HG03135 (cell line): ENCODE measurements around the gene IGFBP5.

Experiments used
- ATAC-seq: cut with Tn5 transposase; IDR thresholded peaks from one replicate; pipeline ENCODE4 v1.9.1; 2021; ENCODE audit warnings: mild to moderate bottlenecking, moderate library complexity; ENCODE audit not compliant: unreplicated experiment

The IGFBP5 gene

DNA sequence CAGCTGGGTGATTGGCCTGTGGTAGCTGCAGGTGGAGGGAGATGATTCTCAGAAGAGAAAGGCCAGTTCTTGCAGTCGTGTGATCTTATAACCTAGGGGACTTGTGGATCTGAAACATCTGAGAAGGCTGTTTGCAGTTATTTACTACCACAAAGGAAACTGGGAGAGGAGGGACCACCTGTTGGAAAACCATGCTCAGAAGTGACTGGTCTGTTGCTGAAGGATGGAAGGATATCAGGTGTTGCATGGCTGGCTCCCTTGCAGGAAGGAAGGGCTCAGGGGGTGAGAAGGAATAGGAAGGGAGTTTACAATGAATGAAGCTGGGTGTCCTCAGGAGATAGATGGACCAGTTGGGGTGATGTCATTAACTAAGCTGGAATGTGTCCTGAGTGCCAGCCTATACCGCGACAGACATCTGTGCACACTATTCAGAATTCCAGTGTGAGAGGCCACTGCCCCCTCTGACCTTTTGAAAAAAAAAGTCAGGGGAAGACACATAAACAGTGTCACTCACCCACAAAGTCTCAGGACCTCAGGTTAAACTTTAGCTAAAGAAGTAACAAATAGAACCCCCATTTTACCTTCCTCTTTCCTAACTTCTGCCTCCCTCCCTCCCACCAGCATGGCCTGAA is 44.6 kb downstream of the IGFBP5 start:
- ATAC-seq, result no peak

DNA sequence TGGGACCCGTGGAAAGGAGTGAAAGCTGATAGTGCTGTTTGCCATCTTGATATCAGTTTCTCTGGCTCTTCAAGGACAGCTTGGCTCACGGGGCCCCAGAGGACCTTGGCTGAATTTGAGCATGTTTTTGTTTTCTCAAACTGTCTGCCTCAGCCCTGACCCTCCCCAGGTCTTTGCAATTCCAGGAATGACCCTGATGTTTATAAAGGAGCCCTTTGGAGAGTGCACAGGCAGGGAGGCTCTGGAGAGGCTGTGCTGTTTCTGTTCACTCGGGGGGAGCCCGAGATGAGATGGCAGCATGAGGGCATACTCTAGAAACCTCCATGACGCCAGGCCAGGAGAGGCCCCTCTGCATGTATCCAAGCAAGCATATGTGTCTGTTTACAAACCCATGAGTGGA is 45.8 kb downstream of the IGFBP5 start:
- no peak for ATAC-seq

DNA sequence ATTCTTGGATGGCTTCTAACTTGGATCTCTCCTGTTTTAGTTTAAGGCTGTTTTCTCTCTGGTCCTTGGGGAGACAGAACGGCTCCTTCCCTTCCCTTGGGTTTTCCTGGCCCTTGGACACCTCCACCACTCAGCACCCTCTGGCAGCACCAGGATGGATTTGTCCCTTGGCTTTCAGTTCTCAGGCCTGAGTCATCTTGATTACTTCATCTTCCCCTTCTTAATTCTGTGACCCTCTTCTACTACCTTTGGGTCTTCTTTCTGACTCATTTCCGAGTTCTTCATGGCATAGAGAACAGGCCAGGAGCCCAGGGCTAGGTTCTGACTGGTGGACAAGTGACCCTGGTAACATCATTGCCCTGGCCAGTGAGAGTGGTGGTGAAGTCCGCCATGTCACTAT is 47.2 kb downstream of the IGFBP5 start:
- ATAC-seq, result no peak

DNA sequence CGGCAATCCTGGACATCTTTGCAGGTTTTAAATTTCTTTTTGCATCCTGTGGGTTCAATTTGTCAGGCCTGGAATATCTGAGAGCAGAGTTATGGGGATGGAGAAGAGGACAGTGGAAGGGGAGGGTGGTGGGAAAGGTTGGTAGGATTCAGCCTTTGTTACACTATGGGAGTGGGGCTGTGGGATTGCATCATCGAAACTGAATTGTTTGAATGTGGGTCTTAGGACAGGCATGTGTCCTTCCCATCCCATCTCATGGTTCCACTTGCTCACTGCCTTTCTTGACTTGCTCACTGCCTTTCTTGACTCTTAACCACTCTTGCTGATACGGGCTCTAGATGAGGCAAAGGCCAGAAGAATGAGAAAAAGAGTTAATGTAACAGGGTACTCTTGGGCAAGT is 49.2 kb downstream of the IGFBP5 start:
- no peak for ATAC-seq

DNA sequence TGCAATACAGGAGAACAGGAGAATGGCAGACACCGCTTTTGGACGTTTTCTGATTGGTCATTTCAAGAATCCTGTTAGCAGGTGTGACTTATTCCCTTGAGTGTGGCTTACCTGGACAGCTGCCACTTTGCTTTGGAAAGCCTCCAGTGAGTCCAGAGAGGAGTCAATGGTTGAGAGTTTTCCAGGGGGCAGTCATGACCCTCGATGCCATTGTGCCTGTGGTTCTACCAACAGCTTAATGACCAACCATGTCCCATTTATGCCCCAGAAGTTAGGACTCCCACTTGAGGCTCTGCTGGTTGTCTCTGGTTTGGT is 49.8 kb downstream of the IGFBP5 start:
- ATAC-seq, result no peak

DNA sequence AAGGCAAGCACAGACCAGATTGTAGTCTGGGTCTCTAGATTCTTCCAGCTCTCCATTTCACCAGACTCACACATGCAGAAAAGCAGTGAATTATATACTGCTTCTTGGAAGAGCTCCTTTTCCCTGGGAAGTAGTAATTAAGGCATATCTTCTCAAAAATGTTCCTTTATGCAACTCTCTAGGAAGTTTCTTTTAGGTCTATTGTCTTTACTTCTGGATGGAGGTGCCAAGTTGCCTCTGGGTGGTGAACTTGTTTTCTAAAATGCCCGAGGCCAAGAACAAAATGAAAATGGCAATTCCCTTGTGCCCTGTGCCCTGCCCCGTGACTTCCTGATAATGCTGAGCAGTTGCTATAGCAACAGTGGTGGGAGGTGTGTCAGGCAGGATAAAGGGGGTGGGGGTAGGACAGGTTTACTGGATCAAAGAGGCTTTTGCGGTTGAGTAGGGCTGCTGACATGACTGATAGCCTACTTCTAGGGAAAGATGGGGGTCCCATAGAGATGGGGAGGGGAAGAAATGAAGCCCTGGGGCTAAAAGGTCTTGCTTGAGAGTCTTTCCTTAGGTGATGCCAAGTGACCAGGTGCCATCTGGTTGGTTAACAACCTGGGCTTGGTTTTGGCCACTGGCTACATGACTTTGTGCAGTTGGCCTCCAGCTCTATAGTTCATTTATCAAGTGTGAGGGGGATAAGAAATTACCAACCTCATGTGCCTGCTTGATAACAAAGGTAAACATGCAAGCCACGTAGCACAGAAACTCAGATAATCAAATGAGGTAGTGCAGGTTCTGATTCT is 50.3 kb downstream of the IGFBP5 start:
- no peak for ATAC-seq

DNA sequence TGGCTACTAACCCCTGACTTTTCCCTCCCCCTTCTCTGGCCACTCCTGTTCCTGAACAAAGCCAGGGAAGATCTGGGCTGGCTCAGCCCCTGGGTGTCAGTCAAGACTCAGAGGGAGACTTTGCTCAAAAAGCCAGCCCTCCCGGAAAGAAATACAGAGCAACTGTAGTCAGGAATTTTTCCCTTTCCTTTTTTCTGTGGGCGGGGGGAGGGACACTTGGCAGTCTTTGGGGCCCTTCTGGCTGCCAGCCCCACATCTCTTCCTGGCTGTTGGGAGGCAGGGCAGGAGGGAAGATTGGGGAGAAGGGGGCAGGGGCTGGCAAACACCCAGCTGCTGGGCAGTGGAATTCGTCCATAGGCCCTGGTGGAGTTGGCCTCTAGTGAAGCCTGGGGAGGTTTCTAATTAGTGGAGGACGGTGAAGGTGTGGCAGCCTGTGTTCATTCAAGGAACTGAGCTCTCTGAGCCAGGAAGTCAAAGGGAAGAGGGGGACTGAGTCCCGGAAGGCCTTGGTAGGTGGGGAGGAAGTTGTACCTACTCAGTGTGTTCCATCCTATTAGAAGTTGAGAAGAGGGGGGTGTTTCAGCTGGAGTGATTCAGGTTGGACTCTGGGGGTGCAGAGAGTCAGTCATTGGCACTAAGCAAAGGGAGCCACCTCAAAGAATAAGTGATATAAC is 51.2 kb downstream of the IGFBP5 start:
- no peak for ATAC-seq

DNA sequence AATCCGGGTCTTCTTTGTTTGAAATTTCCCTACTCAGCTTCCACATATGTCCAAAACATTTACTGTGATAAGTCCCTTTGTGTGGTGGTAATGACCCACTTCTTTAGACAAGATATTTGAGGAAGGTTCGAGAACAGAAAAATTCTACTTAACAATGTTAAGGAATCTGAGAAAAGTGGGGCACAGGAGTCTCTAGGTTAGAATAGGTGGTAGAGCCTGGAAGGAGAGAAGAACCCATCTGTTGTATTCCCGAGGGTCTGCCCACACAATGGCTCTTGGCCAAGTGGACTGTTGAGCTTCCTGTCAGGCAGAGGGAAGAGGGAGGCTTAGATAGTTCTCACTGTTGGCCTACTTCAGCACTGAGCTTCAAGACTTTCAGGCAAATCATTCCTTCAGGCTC is 57.9 kb downstream of the IGFBP5 start:
- ATAC-seq, result no peak

DNA sequence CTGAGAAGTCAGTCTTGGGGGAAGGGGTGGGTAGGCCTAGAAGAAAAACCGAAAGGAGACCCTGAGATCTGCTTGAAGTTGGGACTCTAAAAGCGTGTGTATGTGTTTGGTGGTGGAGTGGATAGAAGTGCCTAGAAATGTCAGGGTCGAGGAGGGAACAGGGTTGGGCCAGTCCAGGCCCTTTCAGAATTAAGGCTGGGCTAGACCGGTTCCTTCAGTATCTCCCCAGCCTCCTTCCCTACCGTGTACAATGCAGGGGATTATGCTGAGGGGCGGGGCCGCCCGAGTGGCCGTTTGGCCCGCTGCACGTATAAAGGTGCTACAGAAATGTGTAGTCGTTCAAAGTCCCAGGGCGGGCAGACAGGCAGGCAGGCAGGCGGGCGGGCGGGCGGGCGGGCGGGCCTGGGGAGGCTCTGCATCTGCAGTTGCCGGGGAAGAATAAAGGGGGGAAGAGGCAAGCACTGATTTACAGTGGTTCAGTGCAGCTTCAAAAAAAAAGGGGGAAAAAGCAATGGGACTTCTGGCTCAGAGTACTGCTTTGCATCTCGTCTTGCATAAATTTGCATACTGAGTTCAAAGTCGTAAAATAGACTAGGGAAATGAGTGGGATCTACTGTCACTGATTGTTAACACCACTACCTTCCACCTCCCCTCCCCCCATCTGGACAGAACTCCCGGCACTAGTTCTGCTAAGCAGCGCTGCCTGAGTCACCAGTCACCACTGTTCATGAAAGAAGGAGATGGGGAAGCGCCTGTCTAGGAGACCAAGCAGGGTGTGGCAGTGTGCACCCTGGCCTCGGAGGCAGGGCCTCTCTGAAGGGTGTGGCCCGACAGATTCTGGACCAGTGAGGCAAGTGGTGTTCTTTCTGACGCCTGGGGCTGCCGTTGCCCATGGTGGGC is 58.5 kb downstream of the IGFBP5 start:
- no peak for ATAC-seq

DNA sequence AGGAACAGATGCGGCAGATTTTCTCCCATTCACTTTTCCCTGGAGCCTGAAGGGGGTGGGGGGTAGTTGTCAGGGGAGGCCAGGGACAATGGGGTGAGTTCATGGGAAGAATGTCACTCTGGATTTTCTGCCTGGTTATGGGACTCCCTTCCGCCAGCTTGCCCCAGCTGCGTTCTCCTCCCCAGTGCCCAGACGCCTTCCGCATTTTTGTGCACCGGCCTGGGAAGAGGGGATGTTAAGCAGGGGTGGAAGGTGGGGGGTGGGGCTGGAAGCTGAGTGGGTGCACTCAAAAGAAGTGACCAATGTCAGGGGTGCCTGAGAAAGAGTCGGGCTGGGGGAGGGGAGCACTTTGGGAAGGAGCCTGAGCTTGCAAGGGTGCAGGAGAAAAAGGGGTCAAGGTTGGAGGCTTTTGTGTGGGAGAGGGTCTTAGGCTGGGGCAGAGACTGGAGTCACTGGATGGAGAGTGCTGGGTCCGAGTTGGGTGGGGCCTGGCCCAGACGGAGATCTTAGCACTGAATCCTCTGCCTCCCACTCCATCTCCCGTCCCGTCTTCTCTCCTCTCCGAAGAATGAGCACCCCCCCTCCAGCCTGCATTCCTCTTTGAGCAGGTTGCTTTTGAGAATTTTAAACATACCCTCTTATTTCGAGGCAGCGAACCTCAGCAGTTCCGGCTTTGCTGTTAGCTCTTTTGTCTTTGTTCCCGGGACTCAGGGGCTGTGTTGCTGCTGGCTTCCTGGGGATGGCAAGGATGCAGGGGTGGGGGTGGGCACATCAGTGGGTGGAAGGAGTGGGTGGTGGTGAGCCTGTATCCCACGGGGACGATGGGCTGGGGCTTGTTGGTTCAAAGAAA is 59.4 kb downstream of the IGFBP5 start:
- ATAC-seq, result no peak

DNA sequence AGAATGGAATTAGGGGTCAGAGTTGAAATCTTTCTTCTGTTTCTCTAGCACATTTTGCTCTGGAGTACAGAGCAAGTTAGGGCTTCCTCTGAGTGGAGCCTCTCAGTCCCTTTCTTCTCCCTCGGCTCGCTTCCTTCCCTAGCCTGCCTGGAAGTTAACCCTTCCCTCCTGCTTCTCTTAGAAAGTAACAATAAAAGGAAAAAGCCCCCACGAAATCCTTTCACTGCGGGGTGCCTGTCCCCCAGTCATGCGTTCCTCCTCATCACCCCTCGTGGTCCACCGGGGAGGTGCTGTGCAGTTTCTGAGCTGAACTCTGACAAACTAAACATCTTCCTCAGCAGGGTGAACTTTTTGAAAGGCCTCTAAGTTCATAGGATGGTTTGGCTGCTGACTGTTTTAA is 60.2 kb downstream of the IGFBP5 start:
- no peak for ATAC-seq

DNA sequence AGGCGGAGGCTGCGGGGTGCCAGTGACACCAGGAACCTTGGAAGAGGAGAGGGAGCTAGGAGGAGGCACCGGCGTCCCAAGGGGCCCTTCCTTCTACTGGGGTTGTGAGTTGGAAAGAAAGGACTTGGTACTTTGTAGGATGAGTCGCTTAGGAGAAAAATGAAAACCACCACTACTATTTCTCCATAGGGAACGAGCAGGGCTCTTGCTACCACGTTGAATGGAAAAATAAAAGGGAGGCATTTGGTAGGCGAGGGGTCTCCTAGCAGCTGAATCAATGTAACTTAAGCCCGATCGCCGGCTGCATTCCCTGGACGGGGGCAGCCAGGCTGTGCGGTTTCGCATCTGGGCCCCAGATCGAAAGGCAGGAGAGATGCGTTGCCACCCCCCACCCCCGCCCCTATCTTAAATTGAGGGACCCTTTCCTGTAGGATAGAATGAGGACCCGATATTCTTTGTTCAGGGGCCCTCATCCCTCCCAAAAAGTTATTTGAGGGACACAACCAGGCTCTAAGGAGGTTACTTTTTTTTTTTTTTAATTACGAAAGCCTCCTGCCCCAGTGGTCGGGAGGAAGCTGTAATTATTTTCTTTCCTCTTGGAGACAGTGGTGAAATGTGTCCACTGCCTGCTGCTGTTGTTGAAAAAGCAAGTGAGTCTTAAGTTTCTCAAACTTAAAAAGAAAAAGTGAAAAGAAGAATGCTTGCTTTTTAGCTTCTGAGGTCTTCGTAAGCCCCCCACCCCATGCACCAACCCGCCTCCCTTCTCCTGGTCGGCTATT is 60.8 kb downstream of the IGFBP5 start:
- ATAC-seq, result no peak

DNA sequence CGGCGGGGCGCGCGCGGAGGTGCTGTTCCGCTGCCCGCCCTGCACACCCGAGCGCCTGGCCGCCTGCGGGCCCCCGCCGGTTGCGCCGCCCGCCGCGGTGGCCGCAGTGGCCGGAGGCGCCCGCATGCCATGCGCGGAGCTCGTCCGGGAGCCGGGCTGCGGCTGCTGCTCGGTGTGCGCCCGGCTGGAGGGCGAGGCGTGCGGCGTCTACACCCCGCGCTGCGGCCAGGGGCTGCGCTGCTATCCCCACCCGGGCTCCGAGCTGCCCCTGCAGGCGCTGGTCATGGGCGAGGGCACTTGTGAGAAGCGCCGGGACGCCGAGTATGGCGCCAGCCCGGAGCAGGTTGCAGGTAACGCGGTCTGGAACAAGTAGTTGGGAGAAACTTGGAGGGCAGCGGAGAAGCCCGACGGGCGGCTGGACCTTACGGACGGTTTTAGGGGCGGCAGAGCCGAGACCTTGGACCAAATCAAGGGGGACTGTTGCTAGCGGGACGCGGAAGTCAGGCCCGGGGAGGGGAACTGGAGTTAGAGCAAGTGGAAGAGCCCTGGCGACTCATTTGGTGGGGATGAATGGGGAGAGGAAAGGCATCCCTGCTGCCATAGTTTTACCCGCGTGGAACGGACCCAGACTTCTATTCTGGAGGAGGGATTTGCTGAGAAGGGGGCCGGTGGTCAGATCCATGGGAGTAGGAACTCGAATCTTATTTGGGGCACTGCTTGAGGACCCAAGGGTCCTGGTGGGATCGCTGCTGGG is 61.6 kb downstream of the IGFBP5 start:
- ATAC-seq, result no peak

DNA sequence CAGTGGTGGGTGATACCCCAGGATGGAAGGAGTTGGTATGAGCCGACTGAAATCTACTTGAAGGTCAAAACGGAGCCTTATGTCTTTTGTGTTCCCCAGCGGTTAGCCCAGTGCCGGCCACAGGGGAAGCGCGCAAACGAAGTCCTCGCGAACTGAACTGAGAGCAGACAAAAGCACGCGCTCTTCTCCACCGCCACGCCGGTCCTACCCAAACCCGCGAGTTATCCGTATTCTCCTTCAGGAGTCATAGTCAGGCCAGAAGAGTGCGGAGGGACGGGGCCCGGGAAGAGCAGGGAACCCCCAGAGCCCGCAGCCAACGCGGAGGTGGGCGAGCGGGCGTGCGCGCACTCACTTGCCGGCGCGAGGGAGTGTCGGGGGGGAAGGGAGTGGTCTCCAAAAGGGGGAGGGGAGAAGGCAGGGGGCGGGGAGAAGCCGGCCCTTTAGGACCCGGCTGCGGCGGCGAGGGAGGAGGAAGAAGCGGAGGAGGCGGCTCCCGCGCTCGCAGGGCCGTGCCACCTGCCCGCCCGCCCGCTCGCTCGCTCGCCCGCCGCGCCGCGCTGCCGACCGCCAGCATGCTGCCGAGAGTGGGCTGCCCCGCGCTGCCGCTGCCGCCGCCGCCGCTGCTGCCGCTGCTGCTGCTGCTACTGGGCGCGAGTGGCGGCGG is 62.3 kb downstream of the IGFBP5 start, which contains the start of gene IGFBP2:
IGFBP2 (plus strand) TSS at position 469 of the 664 bp plus-strand sequence; CDS start at position 573, 104 bp downstream.
- no peak for ATAC-seq

DNA sequence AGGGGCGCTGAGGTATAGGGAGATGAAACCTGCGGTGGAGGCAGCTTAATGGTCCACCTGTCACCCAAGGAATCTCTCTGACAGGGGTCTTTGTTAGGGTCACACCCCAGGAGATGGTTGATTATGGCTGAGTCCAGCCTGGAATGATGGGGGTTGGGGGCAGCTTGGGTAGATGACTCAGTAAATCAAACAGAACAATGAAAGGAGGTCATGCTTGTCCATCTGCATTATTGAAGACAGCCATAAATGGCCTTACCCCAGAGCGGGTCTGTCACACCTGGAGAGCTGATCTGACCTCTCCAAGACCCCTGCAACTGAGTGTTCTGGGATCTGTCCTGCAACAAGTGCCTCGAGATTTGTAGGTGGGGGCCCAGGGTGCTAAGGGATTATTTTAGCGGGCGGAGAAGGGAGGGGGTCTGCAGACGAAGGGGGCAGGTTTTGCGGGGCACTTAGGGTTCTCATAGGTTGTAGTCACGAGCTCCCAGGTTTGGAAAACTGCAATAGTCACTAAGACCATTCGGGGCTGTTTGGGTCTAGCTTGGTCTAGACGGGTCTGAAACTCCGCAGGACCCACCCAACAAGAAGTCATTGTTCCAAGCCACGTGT is 62.9 kb downstream of the IGFBP5 start:
- no peak for ATAC-seq

DNA sequence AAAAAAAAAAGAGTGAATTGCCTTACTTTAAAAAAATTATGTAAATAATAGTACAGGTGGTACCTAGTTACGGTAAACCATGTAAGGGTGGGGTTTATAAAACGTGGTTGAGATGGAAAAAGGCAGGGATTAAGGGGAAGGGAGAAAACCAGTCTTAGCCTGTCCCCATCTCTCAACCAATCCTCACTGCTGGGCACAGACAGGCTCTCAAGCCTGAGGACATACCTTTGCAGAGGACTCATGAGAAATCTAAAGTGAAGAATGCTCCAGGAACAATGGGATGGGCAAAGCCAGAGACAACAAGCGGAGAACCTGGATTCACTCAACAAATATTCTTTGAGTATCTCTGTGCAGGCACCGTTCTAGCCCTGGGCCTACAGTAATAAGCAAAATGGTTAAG is 65.6 kb downstream of the IGFBP5 start:
- ATAC-seq, result no peak

DNA sequence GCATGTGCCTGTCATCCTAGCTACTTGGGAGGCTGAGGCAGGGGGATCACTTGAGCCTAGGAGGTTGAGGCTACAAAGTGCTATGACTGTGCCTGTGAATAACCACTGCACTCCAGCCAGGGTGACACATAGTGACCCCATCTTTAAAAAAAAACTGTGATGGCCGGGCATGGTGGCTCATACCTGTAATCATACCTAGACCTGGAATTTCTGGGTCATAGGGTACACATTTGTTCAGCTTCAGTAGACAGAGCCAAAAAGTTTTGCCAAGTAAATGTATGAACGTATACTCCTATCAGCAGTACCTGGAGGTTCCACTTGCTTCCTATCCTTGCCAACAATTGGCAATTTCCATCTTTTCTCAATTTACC is 68.5 kb downstream of the IGFBP5 start:
- no peak for ATAC-seq
